Transverse colon (tissue), 4 donors: ENCODE data around the gene CAAP1. TPM values are rescaled to one million over a fixed set of nuclear protein-coding genes. Genes with fewer than 3 reads are reported as not detected.

ENCODE experiments used
- DNase-seq: peaks from one replicate; pipeline ENCODE4 v3.0.0-alpha.2; 2019
- H3K27ac ChIP-seq, 4 donors: fragments of 200-600 bp; sonication (generic); 2 replicates each; pipeline ENCODE4 v1.5.1; 2016 to 2018; ENCODE audit warnings: inconsistent platforms in 4 of 4
- H3K27me3 ChIP-seq: fragments of 200-600 bp; sonication (generic); 2 replicates; pipeline ENCODE4 v1.5.1; 2017; ENCODE audit warnings: inconsistent platforms
- H3K36me3 ChIP-seq, 4 donors: fragments of 200-600 bp; sonication (generic); 2 replicates each; pipeline ENCODE4 v1.5.1; 2017 to 2019; ENCODE audit warnings: inconsistent platforms in 4 of 4
- H3K4me1 ChIP-seq, 4 donors: fragments of 200-600 bp; sonication (generic); 2 replicates each; pipeline ENCODE4 v1.5.1; 2017 to 2020; ENCODE audit warnings: inconsistent platforms in 4 of 4
- H3K4me3 ChIP-seq, 4 donors: fragments of 200-600 bp; sonication (generic); 1 replicate in 1 of 4; 2 replicates in 3 of 4; pipeline versions ENCODE4 v1.5.1 to v1.6.1; 2017 to 2019; ENCODE audit warnings: inconsistent platforms in 4 of 4
- H3K9me3 ChIP-seq, 2 donors: fragments of 200-600 bp; sonication (generic); 2 replicates each; pipeline ENCODE4 v1.5.1; 2017 to 2019; ENCODE audit warnings: inconsistent platforms in 2 of 2
- CTCF ChIP-seq, 5 experiments: fragments of 200-600 bp in 3 of 5; fragments of 450-650 bp in 2 of 5; sonication (generic) in 3 of 5; IDR thresholded peaks; 1 replicate in 2 of 5; 2 replicates in 3 of 5; pipeline ENCODE4 v1.5.1; 2016 to 2017; ENCODE audit warnings: antibody characterized with exemption in 5 of 5, inconsistent platforms in 3 of 5, mild to moderate bottlenecking in 2 of 5, moderate library complexity in 1 of 5
- EP300 ChIP-seq: sonication (generic); formaldehyde crosslinking; IDR thresholded peaks from one replicate; pipeline ENCODE4 v1.6.1; 2017; ENCODE audit warnings: antibody characterized with exemption, low read depth
- POLR2A ChIP-seq: fragments of 450-650 bp; IDR thresholded peaks from one replicate; pipeline ENCODE4 v1.6.1; 2016; ENCODE audit warnings: antibody characterized with exemption, mild to moderate bottlenecking, moderate library complexity
- POLR2AphosphoS5 ChIP-seq, 3 donors: sonication (generic); formaldehyde crosslinking; IDR thresholded peaks; one replicate each; pipeline ENCODE4 v1.6.1; 2016; ENCODE audit warnings: antibody characterized with exemption in 3 of 3
- WGBS, 2 donors: methylation state at CpG; one replicate each; pipeline ENCODE4 v1.1.5; 2018; ENCODE audit warnings: low coverage in 1 of 2; 5-methylcytosine and 5-hydroxymethylcytosine counted together
- in situ Hi-C, 4 donors: fragments of 200-750 bp; cut with MboI; loops; one replicate each; pipeline versions ENCODE4 v1.15.0 to v1.15.1; 2017; ENCODE audit warnings: low sequenced_read_pairs in 3 of 4, low pct_ligation_motif_present in 1 of 4, low pct_unique_long_range_greater_than_20kb in 1 of 4
- intact Hi-C: fragments of 100-400 bp; cut with DNase I; formaldehyde crosslinking; loops from one replicate; pipeline ENCODE4 v1.15.1; 2023; ENCODE audit warnings: low total_unique reads
- total RNA-seq, 4 donors: library from RNA; depleted of rRNA; stranded (reverse); fragments of >200 nt; gene quantifications; one replicate each; pipeline ENCODE4 v1.1.0, GENCODE V29; 2016

Gene CAAP1
- total RNA-seq, 4 donors from 2014 or later = 27.3 to 103 (median 40.3) TPM

DNA sequence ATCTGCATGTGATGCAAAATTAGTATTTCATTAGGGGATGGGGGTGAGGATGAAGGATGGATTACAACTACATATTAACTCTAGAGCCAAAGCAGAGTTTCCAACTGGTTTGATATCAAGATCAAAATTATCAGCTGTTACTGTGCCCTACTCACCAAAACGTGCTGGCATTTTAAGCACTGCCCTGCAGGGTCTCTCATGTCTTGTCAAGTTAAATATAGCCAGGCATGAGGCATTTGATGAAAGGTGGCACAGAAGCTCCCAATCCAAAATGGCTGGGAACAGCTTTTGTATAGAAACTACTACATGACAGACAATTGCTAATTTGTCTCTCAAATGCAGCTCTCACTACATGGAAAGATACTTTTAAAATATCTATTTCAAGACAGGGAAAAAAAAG lies 27.1 kb upstream of the CAAP1 start:
- no peaks in the 10 kb centered on the region for H3K9me3 ChIP-seq
- H3K36me3 ChIP-seq = peaks cover 0 to 91% (median 35%) of the 10 kb centered on the region in 4 donors
- 54% methylated on average over 1 of the region's 1 CpG; no CpG with 5 or more reads in 1 of the 2 donors for WGBS, 2 donors
- no peaks in the 10 kb centered on the region for H3K27me3 ChIP-seq
- in situ Hi-C loops (no loop called here), intact Hi-C loops (no loop called here)
- no peak overlapping the region for H3K4me3 ChIP-seq
- no peaks in the 10 kb centered on the region for H3K4me1 ChIP-seq
- no peak for DNase-seq
- TF ChIP-seq POLR2A = no peak
- no peak for TF ChIP-seq CTCF (IDR thresholded peaks at IDR 0.05)
- TF ChIP-seq EP300 = no peak
- TF ChIP-seq POLR2AphosphoS5 (IDR thresholded peaks at IDR 0.05) = no peak
- H3K27ac ChIP-seq = no peak overlapping the region

DNA sequence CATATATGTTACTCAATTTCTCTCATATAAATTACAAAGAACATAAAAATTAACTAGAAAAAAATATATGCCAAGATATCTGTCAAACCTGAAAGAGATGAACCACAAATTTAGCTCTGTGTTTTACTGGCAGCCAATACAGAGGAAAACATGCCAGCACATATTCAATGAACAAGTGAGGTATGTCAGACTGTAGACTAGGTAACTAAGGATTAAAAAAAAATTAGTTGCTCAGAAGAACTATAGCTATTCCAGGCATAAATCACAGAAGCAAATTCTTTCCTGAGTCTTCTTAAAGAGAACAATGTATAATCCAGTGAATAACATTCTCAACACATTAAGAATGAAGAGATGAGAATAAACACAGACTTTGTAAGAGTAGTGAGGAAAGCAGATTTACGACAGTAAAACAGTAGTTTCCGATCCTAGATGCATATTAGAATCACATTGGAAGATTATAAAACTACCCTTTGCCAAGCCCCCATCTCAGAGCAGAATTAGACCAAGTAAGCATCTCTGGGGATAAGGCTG lies 20.6 kb upstream of the CAAP1 start:
- Histone ChIP-seq H3K4me3 (no peak overlapping the region), H3K36me3 (peaks cover 0 to 41% (median 13%) of the 10 kb centered on the region in 4 donors), H3K27ac (no peak overlapping the region), H3K4me1 (no peaks in the 10 kb centered on the region), H3K9me3 (no peaks in the 10 kb centered on the region), H3K27me3 (no peaks in the 10 kb centered on the region)
- DNase-seq = no peak
- intact Hi-C loops = no loop called here
- in situ Hi-C loops = no loop called here
- TF ChIP-seq POLR2AphosphoS5 (IDR thresholded peaks at IDR 0.05) (no peak), CTCF (IDR thresholded peaks at IDR 0.05) (no peak), POLR2A (no peak), EP300 (no peak)
- 92 to 94% methylated on average over 2 of the region's 2 CpGs for WGBS, 2 donors

DNA sequence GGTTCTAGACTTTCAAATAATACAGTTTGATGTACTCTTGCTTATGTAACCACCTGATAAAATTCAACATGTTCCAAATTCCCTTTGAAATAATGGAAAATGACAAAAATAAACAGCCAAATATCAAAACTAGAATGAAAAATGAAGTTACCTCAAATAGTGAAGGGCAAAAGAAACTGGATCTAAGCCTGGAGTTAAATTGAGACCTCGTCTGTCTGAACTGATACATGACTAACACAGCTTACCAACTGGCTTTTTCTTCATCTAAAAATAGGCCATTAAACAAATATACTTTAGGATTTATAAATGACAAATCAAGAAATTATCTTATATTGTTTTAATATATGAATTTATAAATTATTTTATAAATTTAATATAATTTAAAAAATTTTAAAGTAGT lies 12.1 kb upstream of the CAAP1 start:
- peaks cover 0 to 34% (median 10%) of the 10 kb centered on the region in 4 donors for H3K36me3 ChIP-seq
- H3K4me1 ChIP-seq = no peaks in the 10 kb centered on the region
- TF ChIP-seq POLR2AphosphoS5 (IDR thresholded peaks at IDR 0.05) (no peak), CTCF (IDR thresholded peaks at IDR 0.05) (no peak), POLR2A (no peak), EP300 (no peak)
- no peak overlapping the region for H3K27ac ChIP-seq
- 80 to 100% methylated on average over 1 of the region's 1 CpG for WGBS, 2 donors
- in situ Hi-C loops (no loop called here), intact Hi-C loops (no loop called here)
- DNase-seq = no peak
- H3K4me3 ChIP-seq = no peak overlapping the region
- H3K27me3 ChIP-seq = no peaks in the 10 kb centered on the region
- H3K9me3 ChIP-seq = no peaks in the 10 kb centered on the region

GRCh38 chr9:26904070-26904469 lies 11.5 kb upstream of the CAAP1 start:
- intact Hi-C loops = no loop called here
- TF ChIP-seq POLR2AphosphoS5 (IDR thresholded peaks at IDR 0.05) (no peak), CTCF (IDR thresholded peaks at IDR 0.05) (no peak), EP300 (no peak)

More at GRCh38 chr9:26904070-26904469, 11.5 kb upstream of the CAAP1 start:
- WGBS, 2 donors = 70 to 78% methylated on average over 3 of the region's 3 CpGs
- H3K4me3 ChIP-seq = no peak overlapping the region
- H3K36me3 ChIP-seq = peaks cover 0 to 34% (median 10%) of the 10 kb centered on the region in 4 donors
- H3K27ac ChIP-seq = no peak overlapping the region
- no peaks in the 10 kb centered on the region for H3K9me3 ChIP-seq
- no peaks in the 10 kb centered on the region for H3K4me1 ChIP-seq
- in situ Hi-C loops = no loop called here
- no peak for DNase-seq
- no peaks in the 10 kb centered on the region for H3K27me3 ChIP-seq
